Epidermal melanocyte (primary cell): ENCODE data around the gene RBAK.
"Not testable (repeated sequence)": the region's sequence is repeated elsewhere in the genome, so short reads cannot be mapped to it uniquely, and the experiment has no call there.

ENCODE experiments used
- DNase-seq: peaks from one replicate; pipeline ENCODE4 v3.0.0; 2011; ENCODE audit warnings: low spot score; ENCODE audit not compliant: insufficient read length

Gene RBAK

DNA sequence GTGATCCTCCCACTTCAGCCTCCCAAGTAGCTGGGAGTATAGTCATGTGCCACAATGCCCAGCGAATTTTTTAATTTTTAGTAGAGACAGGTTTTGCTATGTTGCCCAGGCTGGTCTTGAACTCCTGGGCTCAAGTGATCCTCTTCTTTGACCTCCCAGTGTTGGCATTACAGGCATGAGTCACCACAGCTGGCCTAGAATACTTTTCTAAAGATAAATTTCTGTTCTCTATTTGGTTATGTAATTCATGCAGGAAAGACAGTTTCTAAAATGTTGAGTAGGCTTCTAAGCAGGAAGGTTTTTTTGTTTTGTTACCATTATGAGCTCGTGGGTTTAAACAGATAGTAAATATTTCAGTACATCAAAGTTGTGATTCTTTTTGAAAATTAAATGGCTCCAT, 5.0 kb downstream of the RBAK start:
- no peak for DNase-seq

DNA sequence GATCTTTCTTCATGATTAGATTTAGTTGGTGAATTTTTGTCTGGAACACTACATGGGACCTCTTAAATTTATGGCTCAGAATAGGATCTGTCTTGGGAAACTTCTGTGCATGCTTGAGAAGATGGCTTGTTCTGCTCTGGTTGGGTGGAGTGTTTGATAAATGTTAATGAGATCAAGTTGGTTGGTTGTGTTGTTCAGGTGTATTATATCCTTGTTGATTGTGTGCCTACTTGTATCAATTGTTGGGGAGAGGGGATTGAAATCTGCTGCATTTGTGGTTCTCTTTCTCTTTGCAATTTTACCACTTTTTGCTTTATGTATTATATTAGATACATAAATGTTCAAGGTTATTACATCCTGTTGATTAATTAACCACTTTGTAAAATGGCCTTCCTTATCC, 6.1 kb downstream of the RBAK start:
- not testable (repeated sequence) for DNase-seq

GRCh38 chr7:5053175-5053574, 7.5 kb downstream of the RBAK start:
- no peak for DNase-seq

DNA sequence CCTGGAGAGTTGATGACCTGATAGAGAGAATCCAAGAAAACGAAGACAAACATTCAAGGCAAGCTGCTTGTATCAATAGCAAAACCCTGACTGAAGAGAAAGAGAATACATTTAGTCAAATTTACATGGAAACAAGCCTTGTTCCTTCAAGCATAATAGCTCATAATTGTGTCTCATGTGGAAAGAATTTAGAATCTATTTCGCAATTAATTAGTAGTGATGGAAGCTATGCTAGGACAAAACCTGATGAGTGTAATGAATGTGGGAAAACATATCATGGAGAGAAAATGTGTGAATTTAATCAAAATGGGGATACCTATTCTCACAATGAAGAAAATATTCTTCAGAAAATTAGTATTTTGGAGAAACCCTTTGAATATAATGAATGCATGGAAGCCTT, 18.0 kb downstream of the RBAK start:
- DNase-seq: no peak

DNA sequence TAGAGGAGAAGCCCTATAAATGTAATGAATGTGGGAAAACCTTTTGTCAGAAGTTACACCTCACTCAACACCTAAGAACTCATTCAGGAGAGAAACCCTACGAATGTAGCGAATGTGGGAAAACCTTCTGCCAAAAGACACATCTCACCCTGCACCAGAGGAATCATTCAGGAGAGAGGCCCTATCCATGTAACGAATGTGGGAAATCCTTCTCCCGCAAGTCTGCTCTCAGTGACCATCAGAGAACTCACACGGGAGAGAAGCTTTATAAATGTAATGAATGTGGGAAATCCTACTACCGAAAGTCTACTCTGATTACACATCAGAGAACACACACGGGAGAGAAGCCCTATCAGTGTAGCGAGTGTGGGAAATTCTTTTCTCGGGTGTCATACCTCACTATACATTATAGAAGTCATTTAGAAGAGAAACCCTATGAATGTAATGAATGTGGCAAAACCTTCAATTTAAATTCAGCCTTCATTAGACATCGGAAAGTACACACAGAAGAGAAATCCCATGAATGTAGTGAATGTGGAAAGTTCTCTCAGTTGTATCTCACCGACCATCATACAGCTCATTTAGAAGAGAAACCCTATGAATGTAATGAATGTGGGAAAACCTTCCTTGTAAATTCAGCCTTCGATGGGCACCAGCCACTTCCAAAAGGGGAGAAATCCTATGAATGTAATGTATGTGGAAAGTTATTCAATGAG, 18.9 kb downstream of the RBAK start:
- DNase-seq: no peak

- DNase-seq: no peak
These were observed 19.4 kb downstream of the RBAK start for GRCh38 chr7:5065107-5065407.

DNA sequence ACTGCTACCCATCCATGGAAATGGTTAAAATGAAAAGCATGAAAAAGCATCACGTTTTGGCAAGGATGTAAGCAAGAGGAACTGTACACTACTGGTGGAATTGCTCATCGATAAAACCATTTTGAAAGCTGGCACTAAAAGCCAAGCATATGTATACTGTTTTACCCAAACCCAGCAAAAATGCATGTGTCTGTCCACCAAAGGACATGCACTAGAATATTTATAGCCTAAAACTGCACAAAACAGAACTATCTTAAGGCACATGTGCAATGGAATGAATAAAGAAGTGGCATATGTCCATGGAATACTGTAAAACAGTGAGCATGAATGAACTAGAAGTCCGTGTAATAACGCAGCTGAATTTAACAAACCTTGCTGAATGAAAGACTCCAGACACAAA, 22.9 kb downstream of the RBAK start:
- no peak for DNase-seq

GRCh38 chr7:5070206-5070605, 24.5 kb downstream of the RBAK start:
- no peak for DNase-seq

DNA sequence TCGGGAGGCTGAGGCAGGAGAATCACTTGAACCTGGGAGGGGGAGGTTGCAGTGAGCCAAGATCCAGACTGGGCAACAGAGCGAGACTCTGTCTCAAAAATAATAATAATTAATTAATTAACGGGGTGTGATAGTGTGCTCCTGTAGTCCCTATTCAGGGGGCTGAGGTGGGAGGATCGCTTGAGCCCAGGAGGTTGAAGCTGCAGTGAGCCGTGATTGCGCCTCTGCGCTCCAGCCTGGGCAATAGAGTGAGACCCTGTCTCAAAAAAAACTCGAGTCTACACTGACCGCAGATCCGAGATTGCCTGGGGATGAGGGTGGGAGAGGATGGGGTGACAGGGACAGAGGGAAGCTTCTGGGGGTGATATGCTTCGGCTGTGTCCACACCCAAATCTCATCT, 29.5 kb downstream of the RBAK start:
- not testable (repeated sequence) for DNase-seq

GRCh38 chr7:5077740-5078139, 32.1 kb downstream of the RBAK start:
- DNase-seq: no peak

- no peak for DNase-seq
These were observed 37.1 kb downstream of the RBAK start for GRCh38 chr7:5082806-5083205.

GRCh38 chr7:5083311-5083711, 37.7 kb downstream of the RBAK start:
- no peak for DNase-seq

DNA sequence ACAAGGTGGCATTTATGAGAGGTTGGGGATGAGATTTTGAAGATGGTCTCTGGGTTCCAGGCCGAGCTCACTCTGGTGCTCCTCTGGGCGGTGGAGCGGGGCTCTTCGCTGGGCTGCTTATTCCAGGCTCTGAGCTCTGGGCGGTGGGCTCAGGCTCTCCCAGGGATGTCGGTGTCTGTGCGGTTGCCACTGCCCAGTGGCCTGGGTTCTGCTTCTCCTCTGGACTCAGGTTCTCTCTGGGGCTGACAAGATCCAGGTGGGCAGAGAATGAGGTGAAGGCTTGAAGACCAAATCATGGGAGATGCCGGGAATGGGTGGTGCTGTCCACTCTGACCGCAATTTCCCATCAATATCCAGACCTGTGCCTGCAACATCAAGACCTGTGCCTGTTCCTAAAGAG, 40.6 kb downstream of the RBAK start:
- DNase-seq: no peak

DNA sequence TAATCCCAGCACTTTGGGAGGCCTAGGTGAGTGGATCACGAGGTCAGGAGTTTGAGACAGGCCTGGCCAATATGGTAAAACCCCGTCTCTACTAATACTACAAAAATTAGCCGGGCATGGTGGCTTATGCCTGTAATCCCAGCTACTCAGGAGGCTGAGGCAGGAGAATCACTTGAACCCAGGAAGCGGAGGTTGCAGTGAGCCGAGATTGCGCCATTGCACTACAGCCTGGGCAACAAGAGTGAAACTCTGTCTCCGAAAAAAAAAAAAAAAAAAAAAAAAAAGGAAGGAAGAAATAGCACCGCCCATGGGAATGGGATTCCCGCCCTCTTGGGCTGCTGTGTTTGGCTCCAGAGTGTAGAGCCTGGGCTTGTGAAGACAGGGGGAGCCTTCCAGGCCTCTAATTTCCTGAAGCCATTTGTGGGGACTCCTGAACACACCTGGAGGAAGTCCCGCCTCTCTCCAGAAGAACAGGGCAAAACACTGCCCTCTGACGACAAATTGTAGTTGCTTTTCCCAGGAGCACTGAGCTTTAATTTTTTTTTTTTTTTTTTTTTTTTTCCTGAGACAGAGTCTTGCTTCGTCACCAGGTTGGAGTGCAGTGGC, 42.7 kb downstream of the RBAK start:
- DNase-seq: not testable (repeated sequence)

DNA sequence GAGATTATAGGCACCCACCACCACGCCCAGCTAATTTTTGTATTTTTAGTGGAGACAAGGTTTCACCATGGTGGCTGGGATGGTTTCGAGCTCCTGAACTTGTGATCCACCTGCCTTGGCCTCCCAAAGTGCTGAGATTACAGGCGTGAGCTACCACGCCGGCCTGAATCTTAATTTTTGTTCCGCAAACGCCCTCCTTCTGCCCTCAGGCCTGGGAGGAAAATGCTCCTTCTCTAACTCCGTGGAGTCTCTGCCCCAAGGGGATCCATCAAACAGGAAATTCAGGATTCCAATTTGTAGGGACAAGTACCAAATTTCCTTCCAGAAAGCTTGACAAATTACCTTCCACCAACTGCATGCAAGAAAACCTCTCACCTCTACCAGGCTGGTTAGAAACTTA, 43.2 kb downstream of the RBAK start:
- no peak for DNase-seq

DNA sequence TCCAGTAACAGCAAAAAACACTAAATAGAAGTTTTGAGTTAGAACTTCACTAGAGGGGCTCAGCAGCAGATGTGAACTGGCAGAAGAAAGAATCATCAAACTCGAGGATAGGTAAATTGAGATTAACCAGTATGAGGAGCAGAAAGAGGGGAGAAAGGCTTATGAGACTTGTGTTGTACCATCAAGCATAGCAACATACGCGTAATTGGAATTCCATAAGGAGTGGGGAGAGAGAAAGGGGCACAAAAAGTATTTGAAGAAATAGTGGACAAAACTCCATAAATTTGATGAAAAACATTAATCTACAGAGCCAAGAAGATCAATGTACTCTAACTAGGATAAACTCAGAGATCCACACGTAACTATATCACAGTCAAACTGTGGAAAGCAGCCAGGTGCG, 48.3 kb downstream of the RBAK start:
- DNase-seq: no peak

DNA sequence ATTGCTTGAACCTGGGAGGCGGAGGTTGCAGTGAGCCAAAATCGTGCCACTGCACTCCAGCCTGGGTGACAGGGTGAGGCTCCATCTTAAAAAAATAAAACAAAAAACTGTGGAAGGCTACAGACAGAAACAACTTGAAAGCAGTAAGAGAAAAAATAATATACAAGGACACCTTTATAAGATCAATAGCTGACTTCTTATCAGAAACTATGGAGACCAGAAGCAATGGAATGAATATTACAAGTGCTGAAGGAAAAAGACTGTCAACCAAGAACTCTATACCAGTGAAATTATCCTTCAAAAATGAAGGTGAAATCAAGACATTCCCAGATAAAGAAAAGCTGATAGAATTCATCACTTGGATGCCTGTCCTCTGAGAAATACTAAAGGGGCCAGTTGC, 49.0 kb downstream of the RBAK start:
- no peak for DNase-seq

- no peak for DNase-seq
These were observed 70.7 kb downstream of the RBAK start for GRCh38 chr7:5116359-5116758.

DNA sequence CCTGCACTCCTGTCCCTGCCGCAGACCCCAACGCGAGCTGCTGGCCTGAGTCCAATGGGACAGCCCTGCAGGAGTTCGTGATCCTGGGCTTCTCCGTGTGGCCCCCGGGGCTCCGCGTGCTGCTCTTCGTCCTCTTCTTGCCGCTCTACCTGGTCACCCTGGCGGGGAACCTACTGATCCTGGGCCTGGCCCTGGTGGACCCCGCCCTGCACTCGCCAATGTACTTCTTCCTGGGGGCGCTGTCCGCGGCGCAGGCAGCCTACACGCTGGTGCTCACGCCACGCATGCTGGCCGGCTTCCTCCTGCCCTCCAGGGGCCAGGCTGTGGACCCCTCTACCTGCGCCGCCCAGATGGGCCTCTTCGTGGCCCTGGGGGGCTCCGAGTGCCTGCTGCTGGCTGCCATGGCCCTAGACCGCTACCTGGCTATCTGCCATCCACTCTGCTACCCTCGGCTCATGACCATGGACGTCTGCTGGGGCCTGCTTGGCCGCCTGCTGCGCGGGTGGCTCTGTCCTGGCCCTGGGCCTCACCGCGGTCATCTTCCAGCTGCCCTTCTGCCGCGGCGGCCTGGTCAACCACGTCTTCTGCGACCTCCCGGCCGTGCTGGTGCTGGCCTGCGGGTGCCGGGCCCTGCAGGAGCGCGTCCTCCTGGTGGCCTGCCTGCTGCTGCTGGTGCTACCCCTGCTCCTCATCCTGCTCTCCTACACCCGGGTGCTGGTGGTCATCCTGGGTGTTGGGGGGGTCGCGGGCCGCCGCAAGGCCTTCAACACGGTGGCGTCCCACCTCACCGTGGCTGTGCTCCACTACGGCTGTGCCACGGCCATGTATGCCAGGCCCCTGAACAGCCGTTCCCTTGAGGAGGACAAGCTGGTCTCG, 71.7 kb downstream of the RBAK start:
- DNase-seq: no peak
